Lower lobe of right lung (tissue), 2 donors: ENCODE measurements around the gene DIP2C. TPM values are rescaled to one million over a fixed set of nuclear protein-coding genes. Genes with fewer than 3 reads are reported as not detected.

Experiments used
- ATAC-seq, 2 donors: fragments of 200-7000 bp; cut with Tn5 transposase; one replicate each; pipeline ENCODE4 v1.9.1; 2020 to 2022; ENCODE audit warnings: mild to moderate bottlenecking in 2 of 2, moderate library complexity in 2 of 2
- DNase-seq: peaks from one replicate; pipeline ENCODE4 v3.0.0-alpha.2; 2020
- H3K27ac ChIP-seq: fragments of 200-600 bp; one replicate; pipeline ENCODE4 v1.8.0; 2022
- H3K27me3 ChIP-seq: fragments of 200-600 bp; one replicate; pipeline ENCODE4 v1.8.0; 2022; ENCODE audit warnings: low read depth
- H3K36me3 ChIP-seq: fragments of 200-600 bp; one replicate; pipeline ENCODE4 v1.8.0; 2022; ENCODE audit warnings: mild to moderate bottlenecking
- H3K4me1 ChIP-seq: fragments of 200-600 bp; one replicate; pipeline ENCODE4 v1.8.0; 2022
- H3K4me3 ChIP-seq: fragments of 200-600 bp; one replicate; pipeline ENCODE4 v1.8.0; 2022; ENCODE audit warnings: mild to moderate bottlenecking
- H3K9me3 ChIP-seq: fragments of 200-600 bp; one replicate; pipeline ENCODE4 v1.8.0; 2022
- intact Hi-C: fragments of 100-400 bp; cut with DNase I; formaldehyde crosslinking; loops from one replicate; pipeline ENCODE4 v1.11.0; 2022
- total RNA-seq: library from RNA; stranded (reverse); fragmentation: NEBNext Ultra II Directional; extraction: Animal tissue kit (Norgen Biotek cat#: 25700); gene quantifications from one replicate; pipeline ENCODE4 v1.2.1, GENCODE V29; 2021
- TF ChIP-seq, protein P1 (sequence below): fragments of 200-600 bp; IDR thresholded peaks from one replicate; pipeline ENCODE4 v1.8.0; 2022; ENCODE audit warnings: antibody characterized with exemption, mild to moderate bottlenecking
- donor health status: DM: no; HTN: yes; CAD: no; lungs with severe emphysema.

The DIP2C gene
- total RNA-seq, 1 donor from 2014 or later: 15.1 TPM

GRCh38 chr10:685613-686012, 3.9 kb downstream of the DIP2C start:
- TF ChIP-seq, protein P1, sequence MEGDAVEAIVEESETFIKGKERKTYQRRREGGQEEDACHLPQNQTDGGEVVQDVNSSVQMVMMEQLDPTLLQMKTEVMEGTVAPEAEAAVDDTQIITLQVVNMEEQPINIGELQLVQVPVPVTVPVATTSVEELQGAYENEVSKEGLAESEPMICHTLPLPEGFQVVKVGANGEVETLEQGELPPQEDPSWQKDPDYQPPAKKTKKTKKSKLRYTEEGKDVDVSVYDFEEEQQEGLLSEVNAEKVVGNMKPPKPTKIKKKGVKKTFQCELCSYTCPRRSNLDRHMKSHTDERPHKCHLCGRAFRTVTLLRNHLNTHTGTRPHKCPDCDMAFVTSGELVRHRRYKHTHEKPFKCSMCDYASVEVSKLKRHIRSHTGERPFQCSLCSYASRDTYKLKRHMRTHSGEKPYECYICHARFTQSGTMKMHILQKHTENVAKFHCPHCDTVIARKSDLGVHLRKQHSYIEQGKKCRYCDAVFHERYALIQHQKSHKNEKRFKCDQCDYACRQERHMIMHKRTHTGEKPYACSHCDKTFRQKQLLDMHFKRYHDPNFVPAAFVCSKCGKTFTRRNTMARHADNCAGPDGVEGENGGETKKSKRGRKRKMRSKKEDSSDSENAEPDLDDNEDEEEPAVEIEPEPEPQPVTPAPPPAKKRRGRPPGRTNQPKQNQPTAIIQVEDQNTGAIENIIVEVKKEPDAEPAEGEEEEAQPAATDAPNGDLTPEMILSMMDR: no peak
- H3K4me3 ChIP-seq: no peak overlapping the region
- intact Hi-C loops: no loop called here
- DNase-seq (no peak), ATAC-seq (no peak)
- H3K27me3 ChIP-seq: no peaks in the 10 kb centered on the region
- H3K9me3 ChIP-seq: no peaks in the 10 kb centered on the region
- no peak overlapping the region for H3K27ac ChIP-seq
- H3K36me3 ChIP-seq: no peaks in the 10 kb centered on the region
- peaks cover 13% of the 10 kb centered on the region for H3K4me1 ChIP-seq

DNA sequence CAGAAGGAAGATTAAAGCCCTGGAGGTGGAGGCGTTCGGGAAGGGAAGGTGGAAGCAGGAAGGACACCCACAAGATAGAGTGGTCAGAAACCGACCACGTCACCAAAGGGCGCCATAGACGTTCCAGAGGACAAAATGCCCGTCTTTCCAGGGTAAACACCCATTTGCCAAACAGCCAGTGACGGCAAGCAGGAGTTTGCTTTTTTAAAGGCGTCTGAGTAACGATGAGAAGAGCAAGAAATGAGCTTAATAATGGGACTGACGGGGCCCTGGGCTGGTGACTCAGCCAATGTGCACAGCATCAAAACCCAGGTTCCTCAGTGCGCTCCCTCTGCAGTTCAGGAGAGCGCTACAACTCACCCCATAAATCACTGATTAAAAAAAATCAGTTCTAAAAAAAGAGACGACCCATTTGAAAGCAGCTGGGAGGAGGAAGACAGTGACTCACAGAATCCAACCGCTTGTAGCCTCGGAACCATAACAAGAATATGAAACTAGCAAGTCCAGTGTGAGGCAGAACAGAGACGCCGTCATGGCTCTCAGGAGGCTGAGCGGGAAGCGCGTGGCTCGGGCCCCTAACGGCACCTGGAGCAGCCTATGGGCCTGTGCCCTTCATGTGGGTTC, 5.9 kb downstream of the DIP2C start:
- H3K4me3 ChIP-seq: no peak overlapping the region
- intact Hi-C loops: no loop called here

GRCh38 chr10:682931-683447, 6.5 kb downstream of the DIP2C start:
- Histone ChIP-seq H3K4me1 (peaks cover 5% of the 10 kb centered on the region), H3K9me3 (no peaks in the 10 kb centered on the region), H3K27ac (no peak overlapping the region), H3K4me3 (no peak overlapping the region), H3K36me3 (no peaks in the 10 kb centered on the region), H3K27me3 (no peaks in the 10 kb centered on the region)
- TF ChIP-seq, protein P1: no peak
- ATAC-seq: no peak
- DNase-seq: no peak
- intact Hi-C loops: no loop called here

More for the DNA sequence above, 5.9 kb downstream of the DIP2C start:
- H3K9me3 ChIP-seq: no peaks in the 10 kb centered on the region
- H3K4me1 ChIP-seq: peaks cover 8% of the 10 kb centered on the region
- no peak overlapping the region for H3K27ac ChIP-seq
- no peak for DNase-seq
- H3K27me3 ChIP-seq: no peaks in the 10 kb centered on the region
- TF ChIP-seq, protein P1: no peak
- H3K36me3 ChIP-seq: no peaks in the 10 kb centered on the region
- no peak for ATAC-seq

GRCh38 chr10:681670-682318, 7.7 kb downstream of the DIP2C start:
- Histone ChIP-seq H3K4me1 (no peaks in the 10 kb centered on the region), H3K9me3 (no peaks in the 10 kb centered on the region), H3K27ac (no peak overlapping the region), H3K4me3 (no peak overlapping the region), H3K27me3 (no peaks in the 10 kb centered on the region), H3K36me3 (no peaks in the 10 kb centered on the region)
- ATAC-seq (no peak), DNase-seq (no peak)
- TF ChIP-seq, protein P1: no peak
- intact Hi-C loops: no loop called here

- DNase-seq: no peak
- no peaks in the 10 kb centered on the region for H3K27me3 ChIP-seq
- H3K4me1 ChIP-seq: no peaks in the 10 kb centered on the region
- no peak for ATAC-seq
- H3K36me3 ChIP-seq: no peaks in the 10 kb centered on the region
- no peaks in the 10 kb centered on the region for H3K9me3 ChIP-seq
- no peak overlapping the region for H3K4me3 ChIP-seq
- intact Hi-C loops: no loop called here
- no peak overlapping the region for H3K27ac ChIP-seq
- TF ChIP-seq, protein P1: no peak
Observed at GRCh38 chr10:680745-681144, 8.7 kb downstream of the DIP2C start.
